ENCODE data around the gene LRWD1. TPM values are rescaled to one million over a fixed set of nuclear protein-coding genes. Genes with fewer than 3 reads are reported as not detected.

Gene LRWD1
- polyA plus RNA-seq, 2 donors, result 6.3 to 9.5 TPM

DNA sequence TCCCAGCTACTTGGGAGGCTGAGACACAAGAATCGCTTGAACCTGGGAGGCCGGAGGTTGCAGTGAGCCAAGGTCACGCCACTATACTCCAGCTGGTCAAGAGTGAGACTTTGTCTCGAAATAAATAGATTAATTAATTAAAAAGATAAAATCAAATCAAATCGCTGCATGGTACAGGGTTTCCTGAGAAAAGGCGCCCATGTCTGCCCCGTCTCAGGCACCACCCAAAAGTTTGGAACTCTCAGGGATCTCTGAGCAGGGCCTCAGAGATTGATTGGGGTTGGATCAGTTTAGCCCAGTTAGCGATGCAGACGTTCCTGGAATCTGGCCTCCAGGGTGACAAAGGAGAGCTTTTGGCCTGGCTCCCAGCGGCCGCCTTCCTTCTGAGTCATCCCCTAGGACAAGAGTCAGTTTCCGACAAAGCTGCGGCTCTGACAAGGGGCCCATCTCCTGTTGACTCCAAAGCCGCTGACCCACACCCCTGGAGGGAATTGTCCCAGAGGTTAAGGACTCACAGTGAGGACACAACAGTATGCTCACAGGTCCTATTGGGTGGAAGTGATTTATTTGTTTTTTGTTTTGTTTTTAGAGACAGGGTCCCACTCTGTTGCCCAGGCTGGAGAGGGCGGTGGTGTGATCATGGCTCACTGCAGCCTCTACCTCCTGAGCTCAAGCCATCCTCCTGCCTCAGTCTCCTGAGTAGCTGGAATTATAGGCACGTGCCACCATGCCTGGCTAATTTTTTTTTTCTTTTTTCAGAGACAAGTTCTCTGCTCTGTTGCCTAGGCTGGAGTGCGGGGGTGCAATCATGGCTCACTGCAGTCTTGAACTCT lies 24.6 kb upstream of the LRWD1 start:
- Histone ChIP-seq H3K27me3 (ENCODE audit: control insufficient read depth in 1 of 2, insufficient read depth in 2 of 2, low read length in 2 of 2) (no peaks in the 10 kb centered on the region), H3K4me3 (ENCODE audit: low read depth in 1 of 2, low read length in 2 of 2) (no peak overlapping the region), H3K9me3 (ENCODE audit: control insufficient read depth in 2 of 2, insufficient read depth in 1 of 2, low read depth in 1 of 2, low read length in 1 of 2) (no peaks in the 10 kb centered on the region), H3K4me1 (ENCODE audit: control insufficient read depth in 2 of 2, insufficient read depth in 2 of 2, low read length in 1 of 2) (no peaks in the 10 kb centered on the region), H3K27ac (ENCODE audit: low read depth in 2 of 2, low read length in 1 of 2) (no peak overlapping the region), H3K36me3 (ENCODE audit: control insufficient read depth in 2 of 2, insufficient read depth in 2 of 2, low read length in 1 of 2) (peaks cover 0 to 8% of the 10 kb centered on the region in 2 donors)
- 60 to 75% methylated on average over 17 of the region's 17 CpGs for WGBS, 2 donors

DNA sequence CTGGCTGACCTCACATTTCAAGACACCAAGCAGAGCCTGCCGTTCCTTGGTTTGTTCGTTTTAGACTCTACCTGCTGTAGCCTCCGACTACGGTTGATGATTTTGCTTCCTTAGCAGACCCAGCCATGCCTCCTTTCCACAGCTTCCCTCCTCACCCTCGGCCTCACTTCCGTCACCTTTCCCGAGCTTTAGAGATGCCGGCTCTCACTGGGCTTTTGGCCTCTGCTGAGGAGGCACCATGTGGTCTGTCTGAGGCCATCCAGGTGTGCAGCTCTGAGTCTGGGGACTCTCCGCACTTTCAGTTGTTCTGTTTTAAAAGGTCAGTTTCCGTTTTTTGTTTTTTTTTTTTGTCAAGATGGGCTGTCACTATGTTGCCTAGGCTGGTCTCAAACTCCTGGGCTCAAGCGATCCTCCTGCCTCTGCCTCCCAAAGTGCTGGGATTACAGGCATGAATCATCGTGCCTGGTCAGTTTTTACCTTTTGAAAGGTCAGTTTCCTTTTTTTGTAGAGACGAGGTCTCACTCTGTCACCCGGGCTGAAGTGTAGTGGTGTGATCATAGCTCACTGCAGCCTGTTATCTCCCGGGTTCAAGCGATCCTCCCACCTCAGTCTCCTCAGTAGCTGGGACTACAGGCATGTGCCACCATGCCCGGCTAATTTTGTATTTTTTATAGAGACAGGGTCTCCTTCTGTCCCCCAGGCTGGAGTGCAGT lies 19.7 kb upstream of the LRWD1 start:
- no peak overlapping the region for H3K27ac ChIP-seq (ENCODE audit: low read depth in 2 of 2, low read length in 1 of 2)
- peaks cover 0 to 4% of the 10 kb centered on the region in 2 donors for H3K36me3 ChIP-seq (ENCODE audit: control insufficient read depth in 2 of 2, insufficient read depth in 2 of 2, low read length in 1 of 2)
- no peaks in the 10 kb centered on the region for H3K4me1 ChIP-seq (ENCODE audit: control insufficient read depth in 2 of 2, insufficient read depth in 2 of 2, low read length in 1 of 2)
- H3K27me3 ChIP-seq (ENCODE audit: control insufficient read depth in 1 of 2, insufficient read depth in 2 of 2, low read length in 2 of 2), result no peaks in the 10 kb centered on the region
- H3K9me3 ChIP-seq (ENCODE audit: control insufficient read depth in 2 of 2, insufficient read depth in 1 of 2, low read depth in 1 of 2, low read length in 1 of 2), result no peaks in the 10 kb centered on the region
- no peak overlapping the region for H3K4me3 ChIP-seq (ENCODE audit: low read depth in 1 of 2, low read length in 2 of 2)
- 88% methylated on average over 17 of the region's 17 CpGs for WGBS, 2 donors

DNA sequence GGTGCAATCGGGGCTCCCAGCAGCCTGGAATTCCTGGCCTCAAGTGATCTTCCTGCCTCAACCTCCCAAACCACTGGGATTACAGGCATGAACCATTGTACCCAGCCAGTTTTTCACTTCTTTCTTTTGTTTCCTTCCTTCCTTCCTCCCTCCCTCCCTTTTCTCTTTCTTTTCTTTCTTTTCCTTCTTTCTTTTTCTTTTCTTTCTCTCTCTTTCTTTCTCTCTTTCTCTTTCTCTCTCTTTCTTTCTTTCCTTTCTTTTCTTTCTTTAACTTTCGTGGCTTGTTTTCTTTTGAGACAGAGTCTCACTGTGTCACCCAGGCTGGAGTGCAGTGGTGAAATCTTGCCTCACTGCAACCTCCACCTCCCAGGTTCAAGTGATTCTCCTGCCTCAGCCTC lies 19.1 kb upstream of the LRWD1 start:
- WGBS, 2 donors, result 75 to 77% methylated on average over 2 of the region's 2 CpGs
- Histone ChIP-seq H3K4me3 (ENCODE audit: low read depth in 1 of 2, low read length in 2 of 2) (no peak overlapping the region), H3K36me3 (ENCODE audit: control insufficient read depth in 2 of 2, insufficient read depth in 2 of 2, low read length in 1 of 2) (peaks cover 0 to 4% of the 10 kb centered on the region in 2 donors), H3K9me3 (ENCODE audit: control insufficient read depth in 2 of 2, insufficient read depth in 1 of 2, low read depth in 1 of 2, low read length in 1 of 2) (no peaks in the 10 kb centered on the region), H3K27ac (ENCODE audit: low read depth in 2 of 2, low read length in 1 of 2) (no peak overlapping the region), H3K27me3 (ENCODE audit: control insufficient read depth in 1 of 2, insufficient read depth in 2 of 2, low read length in 2 of 2) (no peaks in the 10 kb centered on the region), H3K4me1 (ENCODE audit: control insufficient read depth in 2 of 2, insufficient read depth in 2 of 2, low read length in 1 of 2) (no peaks in the 10 kb centered on the region)

DNA sequence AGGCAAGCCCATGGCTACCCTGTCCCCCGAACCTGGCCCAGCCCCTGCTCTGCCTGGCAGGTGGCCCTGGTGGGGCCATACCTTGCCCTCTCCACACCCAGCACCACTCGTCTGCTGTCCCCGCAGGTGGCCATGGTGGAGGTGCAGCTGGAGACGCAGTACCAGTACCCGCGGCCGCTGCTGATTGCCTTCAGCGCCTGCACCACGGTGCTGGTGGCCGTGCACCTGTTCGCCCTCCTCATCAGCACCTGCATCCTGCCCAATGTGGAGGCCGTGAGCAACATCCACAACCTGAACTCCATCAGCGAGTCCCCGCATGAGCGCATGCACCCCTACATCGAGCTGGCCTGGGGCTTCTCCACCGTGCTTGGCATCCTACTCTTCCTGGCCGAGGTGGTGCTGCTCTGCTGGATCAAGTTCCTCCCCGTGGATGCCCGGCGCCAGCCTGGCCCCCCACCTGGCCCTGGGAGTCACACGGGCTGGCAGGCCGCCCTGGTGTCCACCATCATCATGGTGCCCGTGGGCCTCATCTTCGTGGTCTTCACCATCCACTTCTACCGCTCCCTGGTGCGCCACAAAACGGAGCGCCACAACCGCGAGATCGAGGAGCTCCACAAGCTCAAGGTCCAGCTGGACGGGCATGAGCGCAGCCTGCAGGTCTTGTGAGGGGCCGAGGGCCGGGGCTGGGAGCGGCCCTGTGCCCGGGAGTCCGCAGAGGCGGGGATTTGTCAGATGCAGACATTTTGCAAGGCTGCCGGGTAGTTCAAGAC lies 18.2 kb upstream of the LRWD1 start:
- no peaks in the 10 kb centered on the region for H3K27me3 ChIP-seq (ENCODE audit: control insufficient read depth in 1 of 2, insufficient read depth in 2 of 2, low read length in 2 of 2)
- peaks cover 0 to 3% of the 10 kb centered on the region in 2 donors for H3K36me3 ChIP-seq (ENCODE audit: control insufficient read depth in 2 of 2, insufficient read depth in 2 of 2, low read length in 1 of 2)
- no peak overlapping the region for H3K4me3 ChIP-seq (ENCODE audit: low read depth in 1 of 2, low read length in 2 of 2)
- peaks cover 0 to 2% of the 10 kb centered on the region in 2 donors for H3K4me1 ChIP-seq (ENCODE audit: control insufficient read depth in 2 of 2, insufficient read depth in 2 of 2, low read length in 1 of 2)
- H3K27ac ChIP-seq (ENCODE audit: low read depth in 2 of 2, low read length in 1 of 2), result no peak overlapping the region
- WGBS, 2 donors, result 94 to 95% methylated on average over 41 of the region's 41 CpGs
- no peaks in the 10 kb centered on the region for H3K9me3 ChIP-seq (ENCODE audit: control insufficient read depth in 2 of 2, insufficient read depth in 1 of 2, low read depth in 1 of 2, low read length in 1 of 2)

DNA sequence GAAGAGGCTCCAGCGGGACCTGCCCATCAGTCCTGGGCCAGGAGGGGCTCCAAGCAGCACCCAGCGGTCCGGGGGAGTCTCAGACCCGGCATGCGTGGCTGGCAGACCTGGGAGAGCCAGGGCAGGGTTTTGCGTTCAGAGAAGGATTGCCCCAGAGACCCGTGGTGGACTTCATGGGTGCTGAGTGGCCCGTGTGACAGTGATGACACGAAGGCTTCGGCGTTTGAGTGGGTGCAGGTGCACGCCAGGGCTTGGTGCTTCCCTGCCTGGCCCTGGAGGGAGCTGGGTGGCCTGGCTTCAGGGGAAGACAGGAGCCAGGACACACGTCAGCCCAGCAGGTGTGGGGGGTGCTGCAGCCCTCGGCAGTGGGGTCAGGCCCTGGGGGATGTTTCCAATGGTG lies 17.5 kb upstream of the LRWD1 start:
- Histone ChIP-seq H3K27me3 (ENCODE audit: control insufficient read depth in 1 of 2, insufficient read depth in 2 of 2, low read length in 2 of 2) (no peaks in the 10 kb centered on the region), H3K36me3 (ENCODE audit: control insufficient read depth in 2 of 2, insufficient read depth in 2 of 2, low read length in 1 of 2) (no peaks in the 10 kb centered on the region), H3K4me1 (ENCODE audit: control insufficient read depth in 2 of 2, insufficient read depth in 2 of 2, low read length in 1 of 2) (peaks cover 2% of the 10 kb centered on the region in 2 donors), H3K4me3 (ENCODE audit: low read depth in 1 of 2, low read length in 2 of 2) (no peak overlapping the region), H3K27ac (ENCODE audit: low read depth in 2 of 2, low read length in 1 of 2) (no peak overlapping the region), H3K9me3 (ENCODE audit: control insufficient read depth in 2 of 2, insufficient read depth in 1 of 2, low read depth in 1 of 2, low read length in 1 of 2) (no peaks in the 10 kb centered on the region)
- WGBS, 2 donors, result 89 to 90% methylated on average over 14 of the region's 14 CpGs

DNA sequence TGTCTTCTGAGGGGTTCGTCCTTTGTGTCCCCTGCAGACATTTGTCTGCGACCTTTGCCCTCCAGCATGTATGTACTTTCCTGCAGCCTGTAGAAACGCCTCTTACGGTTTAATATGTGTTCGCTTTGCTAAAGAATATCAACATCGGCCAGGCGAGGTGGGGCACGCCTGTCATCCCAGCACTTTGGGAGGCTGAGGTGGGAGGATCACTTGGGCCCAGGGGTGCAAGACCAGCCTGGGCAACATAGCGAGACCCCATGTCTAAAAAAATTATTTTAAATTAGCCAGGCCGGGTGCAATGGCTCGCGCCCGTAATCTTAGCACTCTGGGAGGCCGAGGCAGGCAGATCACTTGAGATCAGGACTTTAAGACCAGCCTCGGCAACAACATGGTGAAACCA lies 15.6 kb upstream of the LRWD1 start:
- peaks cover 2% of the 10 kb centered on the region in 2 donors for H3K4me1 ChIP-seq (ENCODE audit: control insufficient read depth in 2 of 2, insufficient read depth in 2 of 2, low read length in 1 of 2)
- no peak overlapping the region for H3K27ac ChIP-seq (ENCODE audit: low read depth in 2 of 2, low read length in 1 of 2)
- WGBS, 2 donors, result 93 to 96% methylated on average over 15 of the region's 15 CpGs
- no peaks in the 10 kb centered on the region for H3K9me3 ChIP-seq (ENCODE audit: control insufficient read depth in 2 of 2, insufficient read depth in 1 of 2, low read depth in 1 of 2, low read length in 1 of 2)
- H3K4me3 ChIP-seq (ENCODE audit: low read depth in 1 of 2, low read length in 2 of 2), result no peak overlapping the region
- no peaks in the 10 kb centered on the region for H3K36me3 ChIP-seq (ENCODE audit: control insufficient read depth in 2 of 2, insufficient read depth in 2 of 2, low read length in 1 of 2)
- no peaks in the 10 kb centered on the region for H3K27me3 ChIP-seq (ENCODE audit: control insufficient read depth in 1 of 2, insufficient read depth in 2 of 2, low read length in 2 of 2)

DNA sequence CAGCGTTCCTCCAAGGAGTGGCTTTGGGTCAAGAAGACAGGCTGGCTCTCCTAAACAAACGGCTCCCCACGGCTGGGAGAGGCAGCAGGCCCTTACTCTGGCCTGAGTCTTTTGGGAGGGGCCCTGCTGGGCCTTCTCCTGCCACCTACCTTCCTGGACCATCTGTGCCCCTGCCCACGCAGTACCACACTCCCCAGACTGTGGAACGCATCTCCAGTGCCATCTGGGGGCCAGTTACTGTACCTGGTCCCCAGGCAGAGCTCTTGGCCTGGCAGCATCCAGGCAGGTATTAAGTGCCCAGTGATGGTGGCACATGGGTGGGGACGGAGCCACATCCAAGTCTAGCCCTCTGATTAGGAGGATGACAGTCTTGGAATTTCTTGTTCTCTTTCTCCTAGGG lies 14.5 kb upstream of the LRWD1 start:
- Histone ChIP-seq H3K36me3 (ENCODE audit: control insufficient read depth in 2 of 2, insufficient read depth in 2 of 2, low read length in 1 of 2) (peaks cover 0 to 2% of the 10 kb centered on the region in 2 donors), H3K4me1 (ENCODE audit: control insufficient read depth in 2 of 2, insufficient read depth in 2 of 2, low read length in 1 of 2) (peaks cover 2% of the 10 kb centered on the region in 2 donors), H3K4me3 (ENCODE audit: low read depth in 1 of 2, low read length in 2 of 2) (no peak overlapping the region), H3K27ac (ENCODE audit: low read depth in 2 of 2, low read length in 1 of 2) (no peak overlapping the region), H3K9me3 (ENCODE audit: control insufficient read depth in 2 of 2, insufficient read depth in 1 of 2, low read depth in 1 of 2, low read length in 1 of 2) (no peaks in the 10 kb centered on the region), H3K27me3 (ENCODE audit: control insufficient read depth in 1 of 2, insufficient read depth in 2 of 2, low read length in 2 of 2) (no peaks in the 10 kb centered on the region)
- WGBS, 2 donors, result 69 to 72% methylated on average over 6 of the region's 6 CpGs

DNA sequence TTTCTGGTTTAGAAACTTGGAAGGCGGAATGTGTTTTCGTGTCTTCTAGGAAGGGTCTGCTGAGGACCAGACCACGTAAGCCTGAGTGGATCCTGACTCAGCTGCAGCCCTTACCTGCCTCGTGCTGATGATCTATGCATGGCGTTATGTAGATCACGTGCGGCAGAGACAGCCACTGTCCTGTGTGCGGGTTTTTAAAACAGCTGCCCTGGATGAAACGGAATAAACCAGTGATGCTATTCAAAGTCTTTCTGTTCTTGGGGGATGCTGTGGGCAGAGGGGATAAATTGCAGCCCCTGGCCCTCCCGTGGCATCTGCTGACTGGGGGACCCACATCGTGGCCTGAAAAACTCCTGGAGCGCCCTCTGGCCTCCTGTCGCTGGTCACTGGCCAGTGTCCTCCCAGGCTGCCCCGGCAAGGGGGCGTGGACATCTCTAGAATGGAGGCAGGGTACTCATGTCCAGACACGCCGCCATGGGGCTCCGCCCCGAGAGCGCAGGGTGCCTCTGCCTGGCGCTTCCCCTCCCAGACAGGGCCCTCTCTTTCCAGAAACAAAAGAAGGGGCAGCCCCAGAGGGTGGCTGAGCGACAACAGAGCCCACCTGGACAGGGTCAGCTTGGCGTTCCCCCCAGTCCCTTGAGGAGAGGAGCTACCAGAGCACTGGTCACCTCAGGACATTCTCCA lies 13.3 kb upstream of the LRWD1 start:
- 48 to 57% methylated on average over 23 of the region's 23 CpGs for WGBS, 2 donors
- peaks cover 0 to 3% of the 10 kb centered on the region in 2 donors for H3K36me3 ChIP-seq (ENCODE audit: control insufficient read depth in 2 of 2, insufficient read depth in 2 of 2, low read length in 1 of 2)
- no peaks in the 10 kb centered on the region for H3K27me3 ChIP-seq (ENCODE audit: control insufficient read depth in 1 of 2, insufficient read depth in 2 of 2, low read length in 2 of 2)
- H3K4me3 ChIP-seq (ENCODE audit: low read depth in 1 of 2, low read length in 2 of 2), result no peak overlapping the region
- no peaks in the 10 kb centered on the region for H3K9me3 ChIP-seq (ENCODE audit: control insufficient read depth in 2 of 2, insufficient read depth in 1 of 2, low read depth in 1 of 2, low read length in 1 of 2)
- no peak overlapping the region for H3K27ac ChIP-seq (ENCODE audit: low read depth in 2 of 2, low read length in 1 of 2)
- H3K4me1 ChIP-seq (ENCODE audit: control insufficient read depth in 2 of 2, insufficient read depth in 2 of 2, low read length in 1 of 2), result peaks cover 2% of the 10 kb centered on the region in 2 donors

DNA sequence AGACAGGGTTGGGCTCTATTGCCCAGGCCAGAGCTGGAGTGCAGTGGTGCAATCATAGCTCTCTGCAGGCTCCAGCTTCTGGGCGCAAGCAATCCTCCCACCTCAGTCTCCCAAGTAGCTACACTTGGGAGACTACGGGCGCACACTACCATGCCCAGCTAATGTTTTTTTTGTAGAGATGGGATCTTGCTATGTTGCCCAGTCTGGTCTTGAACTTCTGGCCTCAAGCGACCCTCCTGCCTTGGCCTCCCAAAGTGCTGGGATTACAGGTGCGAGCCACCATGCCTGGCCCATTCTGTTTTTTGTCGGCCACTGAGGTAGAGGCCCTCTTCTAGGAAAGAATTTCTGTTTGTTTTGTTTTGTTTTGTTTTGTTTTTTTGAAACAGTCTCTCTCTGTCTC lies 12.3 kb upstream of the LRWD1 start:
- peaks cover 0 to 8% of the 10 kb centered on the region in 2 donors for H3K36me3 ChIP-seq (ENCODE audit: control insufficient read depth in 2 of 2, insufficient read depth in 2 of 2, low read length in 1 of 2)
- H3K4me1 ChIP-seq (ENCODE audit: control insufficient read depth in 2 of 2, insufficient read depth in 2 of 2, low read length in 1 of 2), result peaks cover 2% of the 10 kb centered on the region in 2 donors
- H3K27ac ChIP-seq (ENCODE audit: low read depth in 2 of 2, low read length in 1 of 2), result no peak overlapping the region
- no peaks in the 10 kb centered on the region for H3K27me3 ChIP-seq (ENCODE audit: control insufficient read depth in 1 of 2, insufficient read depth in 2 of 2, low read length in 2 of 2)
- no peaks in the 10 kb centered on the region for H3K9me3 ChIP-seq (ENCODE audit: control insufficient read depth in 2 of 2, insufficient read depth in 1 of 2, low read depth in 1 of 2, low read length in 1 of 2)
- 86 to 95% methylated on average over 6 of the region's 6 CpGs for WGBS, 2 donors
- H3K4me3 ChIP-seq (ENCODE audit: low read depth in 1 of 2, low read length in 2 of 2), result no peak overlapping the region
